HEK293 (cell line): ENCODE data around the gene DAND5.

Source experiments
- AEBP2 ChIP-seq: fragments of 450-650 bp; formaldehyde crosslinking; IDR thresholded peaks from 2 replicates; pipeline ENCODE4 v1.5.1; 2016; ENCODE audit warnings: missing biosample characterization, missing genetic modification characterization, borderline replicate concordance
- BCL6B ChIP-seq: fragments of 450-650 bp; formaldehyde crosslinking; IDR thresholded peaks from 2 replicates; pipeline ENCODE4 v1.5.1; 2017; ENCODE audit warnings: missing biosample characterization, missing genetic modification characterization
- HOXA7 ChIP-seq: sonication (generic); formaldehyde crosslinking; IDR thresholded peaks from 2 replicates; pipeline ENCODE4 v1.8.1; 2022; ENCODE audit warnings: missing genetic modification reagents, borderline replicate concordance
- IKZF3 ChIP-seq: fragments of 450-650 bp; IDR thresholded peaks from 2 replicates; pipeline ENCODE4 v1.5.0; 2018; ENCODE audit warnings: missing biosample characterization, mild to moderate bottlenecking, missing genetic modification characterization, moderate library complexity
- KLF1 ChIP-seq: fragments of 450-650 bp; formaldehyde crosslinking; IDR thresholded peaks from 2 replicates; pipeline ENCODE4 v1.5.1; 2016; ENCODE audit warnings: missing biosample characterization, missing genetic modification characterization
- OVOL3 ChIP-seq: fragments of 450-650 bp; formaldehyde crosslinking; IDR thresholded peaks from 2 replicates; pipeline ENCODE4 v1.5.1; 2016; ENCODE audit warnings: missing biosample characterization, missing genetic modification characterization
- SETDB1 ChIP-seq: IDR thresholded peaks from one replicate; pipeline ENCODE4 v1.6.1; 2017; ENCODE audit warnings: mild to moderate bottlenecking, low read length, moderate library complexity, mixed read lengths; ENCODE audit not compliant: insufficient read length
- SP2 ChIP-seq: fragments of 450-650 bp; formaldehyde crosslinking; IDR thresholded peaks from 2 replicates; pipeline ENCODE4 v1.5.1; 2016; ENCODE audit warnings: missing biosample characterization, missing genetic modification characterization
- WT1 ChIP-seq: fragments of 450-650 bp; formaldehyde crosslinking; IDR thresholded peaks from 2 replicates; pipeline ENCODE4 v1.5.1; 2016; ENCODE audit warnings: missing biosample characterization, missing genetic modification characterization
- ZBTB11 ChIP-seq: fragments of 450-650 bp; formaldehyde crosslinking; conservative IDR thresholded peaks from 2 replicates; pipeline ENCODE4 v1.5.1; 2016; ENCODE audit warnings: low read depth, missing biosample characterization, missing genetic modification characterization
- ZBTB6 ChIP-seq: fragments of 450-650 bp; formaldehyde crosslinking; IDR thresholded peaks from 2 replicates; pipeline ENCODE4 v1.5.1; 2017; ENCODE audit warnings: missing biosample characterization, missing genetic modification characterization
- ZFP3 ChIP-seq: fragments of 450-650 bp; formaldehyde crosslinking; IDR thresholded peaks from 2 replicates; pipeline ENCODE4 v1.5.1; 2016; ENCODE audit warnings: low read depth, missing biosample characterization, missing genetic modification characterization
- ZNF121 ChIP-seq: fragments of 450-650 bp; formaldehyde crosslinking; IDR thresholded peaks from 2 replicates; pipeline ENCODE4 v1.5.1; 2016; ENCODE audit warnings: missing biosample characterization, missing genetic modification characterization
- ZNF16 ChIP-seq: fragments of 450-650 bp; formaldehyde crosslinking; IDR thresholded peaks from 2 replicates; pipeline ENCODE4 v1.5.1; 2016; ENCODE audit warnings: low read depth, missing biosample characterization, missing genetic modification characterization
- ZNF214 ChIP-seq: fragments of 450-650 bp; formaldehyde crosslinking; IDR thresholded peaks from 2 replicates; pipeline ENCODE4 v1.5.1; 2017; ENCODE audit warnings: missing biosample characterization, mild to moderate bottlenecking, missing genetic modification characterization, borderline replicate concordance
- ZNF335 ChIP-seq: fragments of 450-650 bp; formaldehyde crosslinking; conservative IDR thresholded peaks from 2 replicates; pipeline ENCODE4 v1.5.1; 2016; ENCODE audit warnings: missing biosample characterization, missing genetic modification characterization
- ZNF398 ChIP-seq: fragments of 450-650 bp; formaldehyde crosslinking; IDR thresholded peaks from 2 replicates; pipeline ENCODE4 v1.5.1; 2017; ENCODE audit warnings: missing biosample characterization, missing genetic modification characterization
- ZNF449 ChIP-seq: fragments of 450-650 bp; formaldehyde crosslinking; IDR thresholded peaks from 2 replicates; pipeline ENCODE4 v1.5.1; 2017; ENCODE audit warnings: missing biosample characterization, mild to moderate bottlenecking, missing genetic modification characterization, moderate library complexity
- ZNF473 ChIP-seq: fragments of 450-650 bp; formaldehyde crosslinking; IDR thresholded peaks from 2 replicates; pipeline ENCODE4 v1.5.1; 2017; ENCODE audit warnings: missing biosample characterization, missing genetic modification characterization
- ZNF600 ChIP-seq: fragments of 450-650 bp; formaldehyde crosslinking; IDR thresholded peaks from 2 replicates; pipeline ENCODE4 v1.5.1; 2016; ENCODE audit warnings: missing biosample characterization, missing genetic modification characterization
- ZNF610 ChIP-seq: fragments of 450-650 bp; formaldehyde crosslinking; IDR thresholded peaks from 2 replicates; pipeline ENCODE4 v1.5.1; 2016; ENCODE audit warnings: missing biosample characterization, missing genetic modification characterization, borderline replicate concordance
- ZNF791 ChIP-seq: fragments of 450-650 bp; formaldehyde crosslinking; IDR thresholded peaks from 2 replicates; pipeline ENCODE4 v1.5.1; 2016; ENCODE audit warnings: missing biosample characterization, missing genetic modification characterization

DAND5 gene

GRCh38 chr19:12938779-12939601, 30.4 kb upstream of the DAND5 start (continued):
- TF ChIP-seq BCL6B (tag by site-specific recombination) (no peak), ZNF214 (tag by site-specific recombination) (no peak), IKZF3 (no peak), ZNF791 (tag by site-specific recombination) (no peak), ZNF600 (tag by site-specific recombination) (peak; percentile 38; the same call in 1 of the 2 replicates), KLF1 (tag by site-specific recombination) (no peak; the same call in 1 of the 2 replicates), SETDB1 (no peak), ZNF449 (tag by site-specific recombination) (0 out of 2 replicates have a peak, but pooled peaks have one; percentile 12), HOXA7 (CRISPR knock-in tag) (no peak), ZBTB11 (no peak; the same call in 1 of the 2 replicates), ZNF16 (tag by site-specific recombination) (no peak), ZNF398 (tag by site-specific recombination) (peak; percentile 38; the same call in 1 of the 2 replicates), ZFP3 (tag by site-specific recombination) (no peak), SP2 (tag by site-specific recombination) (no peak), ZNF610 (tag by site-specific recombination) (no peak; the same call in 1 of the 2 replicates), ZNF473 (tag by site-specific recombination) (no peak), ZNF121 (tag by site-specific recombination) (0 out of 2 replicates have a peak, but pooled peaks have one; percentile 37), AEBP2 (tag by site-specific recombination) (no peak), ZNF335 (tag by site-specific recombination) (no peak; the same call in 1 of the 2 replicates), OVOL3 (tag by site-specific recombination) (no peak), WT1 (tag by site-specific recombination) (no peak), ZBTB6 (tag by site-specific recombination) (no peak)
